Calu3 (cell line): ENCODE results near the gene QRSL1. TPM values are rescaled to one million over a fixed set of nuclear protein-coding genes. Genes with fewer than 3 reads are reported as not detected.

ENCODE experiments used
- BruUV-seq: library from RNA; stranded (reverse); fragments of 400-500 nt; replicated peaks from 2 replicates; lab custom pipeline; 2021; lab: Mats Ljungman, UMichigan
- CTCF ChIA-PET: fragments of 300-600 bp; sonication (Branson Sonifier 250); formaldehyde crosslinking; loops from one replicate; lab custom pipeline; 2022; ENCODE audit warnings: antibody characterized with exemption; lab: Charles Lee
- DNase-seq: peaks from one replicate; pipeline ENCODE4 v3.0.0; 2022
- H3K27ac Mint-ChIP-seq: one replicate; pipeline ENCODE4 v1.8.0; 2022; ENCODE audit warnings: mixed read lengths; ENCODE audit not compliant: unreplicated experiment
- H3K27me3 Mint-ChIP-seq: one replicate; pipeline ENCODE4 v1.8.0; 2022; ENCODE audit warnings: mixed read lengths; ENCODE audit not compliant: unreplicated experiment
- H3K36me3 Mint-ChIP-seq: one replicate; pipeline ENCODE4 v1.8.0; 2022; ENCODE audit warnings: mild to moderate bottlenecking, moderate library complexity, mixed read lengths; ENCODE audit not compliant: insufficient read depth, unreplicated experiment
- H3K4me1 Mint-ChIP-seq: one replicate; pipeline ENCODE4 v1.8.0; 2022; ENCODE audit warnings: mild to moderate bottlenecking, low read depth, mixed read lengths; ENCODE audit not compliant: unreplicated experiment
- H3K4me3 Mint-ChIP-seq: one replicate; pipeline ENCODE4 v1.8.0; 2022; ENCODE audit warnings: mild to moderate bottlenecking, low read depth, moderate library complexity, mixed read lengths; ENCODE audit not compliant: unreplicated experiment
- H3K9me3 Mint-ChIP-seq: one replicate; pipeline ENCODE4 v1.8.0; 2022; ENCODE audit warnings: low read depth, mixed read lengths; ENCODE audit not compliant: unreplicated experiment
- intact Hi-C: fragments of 100-400 bp; cut with micrococcal nuclease; formaldehyde crosslinking; loops from one replicate; pipeline ENCODE4 v1.10.0; 2022; ENCODE audit not compliant: unreplicated experiment
- total RNA-seq: library from RNA; stranded (reverse); gene quantifications from 2 replicates; pipeline ENCODE4 v1.2.3, GENCODE V29; 2022
- TF ChIP-seq, protein P1 (sequence below): fragments of 200-600 bp; IDR thresholded peaks from one replicate; pipeline ENCODE4 v1.8.0; 2022; ENCODE audit warnings: antibody characterized with exemption; ENCODE audit not compliant: unreplicated experiment

Gene QRSL1
- total RNA-seq, 1 experiment from 2014 or later = 27.7 TPM

DNA sequence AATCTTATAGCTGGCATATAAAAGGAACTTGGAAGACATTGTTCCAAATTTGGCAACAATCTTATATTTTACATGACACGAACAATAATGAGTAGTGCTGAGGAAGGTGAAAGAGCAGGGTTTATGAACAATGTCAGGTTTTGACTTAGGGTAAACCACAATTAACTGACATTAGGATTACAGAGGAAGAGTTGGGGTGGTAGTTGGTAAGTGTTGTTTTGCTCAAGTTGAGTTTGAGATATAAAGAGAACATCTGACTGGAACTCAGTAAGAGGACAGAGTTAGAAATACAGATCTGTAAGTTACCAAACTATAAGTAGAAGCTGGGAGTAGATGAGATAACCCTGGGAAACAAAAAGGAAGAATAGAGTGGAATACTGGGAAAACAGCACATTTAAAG lies 15.2 kb upstream of the QRSL1 start:
- Mint-ChIP-seq H3K27ac (no peak overlapping the region), H3K4me3 (no peak overlapping the region), H3K4me1 (peaks cover 9% of the 10 kb centered on the region), H3K27me3 (no peaks in the 10 kb centered on the region), H3K9me3 (no peaks in the 10 kb centered on the region), H3K36me3 (no peaks in the 10 kb centered on the region)
- TF ChIP-seq, protein P1, sequence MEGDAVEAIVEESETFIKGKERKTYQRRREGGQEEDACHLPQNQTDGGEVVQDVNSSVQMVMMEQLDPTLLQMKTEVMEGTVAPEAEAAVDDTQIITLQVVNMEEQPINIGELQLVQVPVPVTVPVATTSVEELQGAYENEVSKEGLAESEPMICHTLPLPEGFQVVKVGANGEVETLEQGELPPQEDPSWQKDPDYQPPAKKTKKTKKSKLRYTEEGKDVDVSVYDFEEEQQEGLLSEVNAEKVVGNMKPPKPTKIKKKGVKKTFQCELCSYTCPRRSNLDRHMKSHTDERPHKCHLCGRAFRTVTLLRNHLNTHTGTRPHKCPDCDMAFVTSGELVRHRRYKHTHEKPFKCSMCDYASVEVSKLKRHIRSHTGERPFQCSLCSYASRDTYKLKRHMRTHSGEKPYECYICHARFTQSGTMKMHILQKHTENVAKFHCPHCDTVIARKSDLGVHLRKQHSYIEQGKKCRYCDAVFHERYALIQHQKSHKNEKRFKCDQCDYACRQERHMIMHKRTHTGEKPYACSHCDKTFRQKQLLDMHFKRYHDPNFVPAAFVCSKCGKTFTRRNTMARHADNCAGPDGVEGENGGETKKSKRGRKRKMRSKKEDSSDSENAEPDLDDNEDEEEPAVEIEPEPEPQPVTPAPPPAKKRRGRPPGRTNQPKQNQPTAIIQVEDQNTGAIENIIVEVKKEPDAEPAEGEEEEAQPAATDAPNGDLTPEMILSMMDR = no peak
- BruUV-seq = no TSS peak
- no peak for DNase-seq
- intact Hi-C loops = no loop called here
- CTCF ChIA-PET = interaction anchor here (0.6 to 0.7 kb wide), 2 partner anchors 11 to 31 kb away, joined by 3 to 5 read pairs; no protein-coding TSS in a partner anchor

DNA sequence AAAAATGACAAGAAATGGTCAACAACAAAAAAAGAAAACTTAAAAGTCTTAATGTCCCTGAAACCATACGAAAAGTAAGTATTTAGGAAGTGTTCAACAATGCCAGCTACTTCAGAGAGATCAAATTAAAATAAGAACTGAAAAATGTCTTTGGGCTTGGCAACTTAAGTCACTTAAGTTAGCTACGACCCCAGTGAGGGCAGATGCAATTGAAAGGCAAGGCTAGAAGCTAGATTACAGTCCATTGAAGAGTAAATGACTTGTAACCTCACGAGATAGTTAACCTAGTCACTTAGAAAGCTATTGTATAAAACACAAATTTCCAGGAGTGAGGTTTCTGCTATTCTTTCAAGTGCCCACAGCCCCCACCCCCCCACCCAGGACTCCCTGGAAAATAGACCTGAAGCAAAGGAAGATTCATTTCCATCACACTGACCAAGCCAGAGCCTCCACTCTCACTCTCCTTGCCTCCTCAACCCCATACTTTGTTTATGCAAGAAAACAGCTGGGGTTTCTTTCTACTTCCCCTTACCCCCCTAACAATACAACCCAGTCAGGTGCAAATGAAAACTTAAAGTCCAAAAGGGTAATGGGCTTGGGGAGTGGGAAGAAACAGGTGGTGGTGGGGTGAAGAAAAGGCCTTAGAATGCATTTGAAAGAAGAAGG lies 14.7 kb upstream of the QRSL1 start:
- intact Hi-C loops = no loop called here
- H3K9me3 Mint-ChIP-seq = no peaks in the 10 kb centered on the region
- CTCF ChIA-PET = interaction anchor here (0.6 to 0.7 kb wide), 2 partner anchors 16 to 31 kb away, joined by 3 read pairs; no protein-coding TSS in a partner anchor
- no peak overlapping the region for H3K4me3 Mint-ChIP-seq
- peaks cover 3% of the 10 kb centered on the region for H3K4me1 Mint-ChIP-seq
- BruUV-seq = no TSS peak
- H3K27ac Mint-ChIP-seq = no peak overlapping the region
- H3K36me3 Mint-ChIP-seq = no peaks in the 10 kb centered on the region
- TF ChIP-seq, protein P1 = no peak
- DNase-seq = no peak
- no peaks in the 10 kb centered on the region for H3K27me3 Mint-ChIP-seq

DNA sequence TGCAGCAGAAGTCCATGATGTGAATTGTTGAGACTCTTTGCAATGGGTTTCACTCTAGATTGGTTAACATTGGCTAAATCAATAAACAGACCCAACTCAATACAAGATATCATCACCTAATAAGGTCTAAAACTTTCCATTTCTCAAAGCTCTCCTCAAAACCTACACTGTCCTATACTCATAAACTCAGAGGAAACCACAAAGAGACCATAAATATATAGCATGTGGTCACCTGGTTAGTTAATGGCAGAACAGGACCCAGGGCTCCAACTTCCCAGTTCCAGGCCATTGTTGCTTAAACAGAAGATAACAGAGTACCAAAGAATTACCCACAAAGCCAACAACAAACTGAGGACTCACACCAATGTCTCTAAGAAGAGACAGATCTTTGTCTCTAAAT lies 12.1 kb upstream of the QRSL1 start:
- no peak overlapping the region for H3K4me3 Mint-ChIP-seq
- TF ChIP-seq, protein P1 = no peak
- H3K27me3 Mint-ChIP-seq = no peaks in the 10 kb centered on the region
- no peaks in the 10 kb centered on the region for H3K36me3 Mint-ChIP-seq
- peaks cover 9% of the 10 kb centered on the region for H3K4me1 Mint-ChIP-seq
- no peak overlapping the region for H3K27ac Mint-ChIP-seq
- CTCF ChIA-PET = interaction anchor here (0.6 to 1.4 kb wide), 2 partner anchors 111 to 136 kb away, joined by 4 read pairs; no protein-coding TSS in a partner anchor
- no peak for DNase-seq
- H3K9me3 Mint-ChIP-seq = no peaks in the 10 kb centered on the region
- BruUV-seq = no TSS peak
- intact Hi-C loops = no loop called here

DNA sequence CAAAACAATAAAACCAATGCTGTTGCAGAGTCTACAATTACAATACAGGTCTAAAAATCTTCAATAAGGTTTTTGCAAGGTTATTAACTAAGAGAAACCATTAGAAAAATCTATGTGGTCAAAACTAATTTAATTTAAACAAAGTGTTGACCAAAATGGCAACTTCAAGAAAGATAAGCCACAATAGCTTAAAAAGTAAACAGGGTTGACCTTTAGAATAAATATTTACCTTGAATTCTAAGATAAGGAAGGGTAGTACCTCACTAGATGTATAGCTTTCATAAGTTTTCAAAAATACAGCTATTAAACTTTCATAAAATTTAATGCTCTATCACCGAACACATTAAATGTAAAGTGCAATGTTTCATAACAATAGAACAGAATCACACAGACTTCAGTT lies 11.5 kb upstream of the QRSL1 start:
- CTCF ChIA-PET = interaction anchor here (0.6 to 1.4 kb wide), 4 partner anchors 19 to 370 kb away, joined by 3 to 6 read pairs (median 4); no protein-coding TSS in a partner anchor
- no TSS peak for BruUV-seq
- H3K27me3 Mint-ChIP-seq = no peaks in the 10 kb centered on the region
- no peaks in the 10 kb centered on the region for H3K36me3 Mint-ChIP-seq
- H3K4me3 Mint-ChIP-seq = no peak overlapping the region
- H3K4me1 Mint-ChIP-seq = peaks cover 9% of the 10 kb centered on the region
- H3K27ac Mint-ChIP-seq = no peak overlapping the region
- TF ChIP-seq, protein P1 = no peak
- no peaks in the 10 kb centered on the region for H3K9me3 Mint-ChIP-seq
- no peak for DNase-seq
- intact Hi-C loops = no loop called here
